ENCODE measurements around the gene KLHL29.

Gene KLHL29

GRCh38 chr2:23584054-23584745 is 199.2 kb downstream of the KLHL29 start:
- no peak overlapping the region for H3K27ac ChIP-seq
- no peak overlapping the region for H3K9ac ChIP-seq
- H3K4me2 ChIP-seq, result no peak overlapping the region

GRCh38 chr2:23585273-23586170 is 200.5 kb downstream of the KLHL29 start:
- no peak overlapping the region for H3K9ac ChIP-seq
- peaks cover 0 to 24% (median 4%) of the 10 kb centered on the region in 10 experiments; a peak in 13 of 20 replicates for H3K4me1 ChIP-seq
- H3K27me3 ChIP-seq, result peaks cover 0 to 5% (median 0%) of the 10 kb centered on the region in 11 experiments; a peak in 5 of 22 replicates
- H4K20me1 ChIP-seq, result peaks cover 0 to 7% (median 0%) of the 10 kb centered on the region in 11 experiments; a peak in 4 of 22 replicates
- H3K9me3 ChIP-seq (replicated peaks in 1 of 11), result no peaks in the 10 kb centered on the region
- no peak overlapping the region for H3K4me2 ChIP-seq
- no peak for TF ChIP-seq Cebpa-rat (IDR thresholded peaks at IDR 0.05)
- no peaks in the 10 kb centered on the region for H3K36me3 ChIP-seq
- no peak overlapping the region for H3K27ac ChIP-seq
- H3K4me3 ChIP-seq, result no peak overlapping the region

More at GRCh38 chr2:23584054-23584745, 199.2 kb downstream of the KLHL29 start:
- H3K36me3 ChIP-seq, result no peaks in the 10 kb centered on the region
- peaks cover 0 to under 1% (median 0%) of the 10 kb centered on the region in 11 experiments; a peak in 2 of 22 replicates for H4K20me1 ChIP-seq
- H3K4me1 ChIP-seq, result peaks cover 0 to 17% (median 0%) of the 10 kb centered on the region in 10 experiments; a peak in 5 of 20 replicates
- H3K9me3 ChIP-seq (replicated peaks in 1 of 11), result no peaks in the 10 kb centered on the region
- TF ChIP-seq Cebpa-rat (IDR thresholded peaks at IDR 0.05), result no peak
- no peak overlapping the region for H3K4me3 ChIP-seq
- peaks cover 0 to 5% (median 0%) of the 10 kb centered on the region in 11 experiments; a peak in 5 of 22 replicates for H3K27me3 ChIP-seq

- H3K36me3 ChIP-seq, result no peaks in the 10 kb centered on the region
- H4K20me1 ChIP-seq, result peaks cover 0 to 8% (median 0%) of the 10 kb centered on the region in 11 experiments; a peak in 5 of 22 replicates
- H3K27me3 ChIP-seq, result peaks cover 0 to 12% (median 0%) of the 10 kb centered on the region in 11 experiments; a peak in 6 of 22 replicates
- H3K27ac ChIP-seq, result no peak overlapping the region
- H3K4me3 ChIP-seq, result no peak overlapping the region
- no peak overlapping the region for H3K4me2 ChIP-seq
- TF ChIP-seq Cebpa-rat (IDR thresholded peaks at IDR 0.05), result no peak
- H3K9me3 ChIP-seq (replicated peaks in 1 of 11), result no peaks in the 10 kb centered on the region
- peaks cover 0 to 38% (median 17%) of the 10 kb centered on the region in 10 experiments; a peak in 13 of 20 replicates for H3K4me1 ChIP-seq
- no peak overlapping the region for H3K9ac ChIP-seq
These were observed 201.8 kb downstream of the KLHL29 start for GRCh38 chr2:23586741-23587306.

GRCh38 chr2:23587341-23587880 is 202.4 kb downstream of the KLHL29 start:
- Histone ChIP-seq H4K20me1 (peaks cover 0 to 14% (median 0%) of the 10 kb centered on the region in 11 experiments; a peak in 6 of 22 replicates), H3K4me2 (no peak overlapping the region), H3K27me3 (peaks cover 0 to 15% (median 3%) of the 10 kb centered on the region in 11 experiments; a peak in 6 of 22 replicates), H3K36me3 (no peaks in the 10 kb centered on the region), H3K9me3 (replicated peaks in 1 of 11) (no peaks in the 10 kb centered on the region), H3K4me1 (peaks cover 0 to 41% (median 23%) of the 10 kb centered on the region in 10 experiments; a peak in 13 of 20 replicates), H3K4me3 (no peak overlapping the region), H3K27ac (no peak overlapping the region), H3K9ac (no peak overlapping the region)
- TF ChIP-seq Cebpa-rat (IDR thresholded peaks at IDR 0.05), result no peak

GRCh38 chr2:23588106-23588505 is 203.1 kb downstream of the KLHL29 start:
- H3K9ac ChIP-seq, result no peak overlapping the region
- peaks cover 0 to 41% (median 23%) of the 10 kb centered on the region in 10 experiments; a peak in 13 of 20 replicates for H3K4me1 ChIP-seq
- H3K27ac ChIP-seq, result no peak overlapping the region
- no peak for TF ChIP-seq Cebpa-rat (IDR thresholded peaks at IDR 0.05)
- no peaks in the 10 kb centered on the region for H3K36me3 ChIP-seq
- no peaks in the 10 kb centered on the region for H3K9me3 ChIP-seq (replicated peaks in 1 of 11)
- H3K27me3 ChIP-seq, result peaks cover 0 to 15% (median 3%) of the 10 kb centered on the region in 11 experiments; a peak in 6 of 22 replicates
- H4K20me1 ChIP-seq, result peaks cover 0 to 14% (median 0%) of the 10 kb centered on the region in 11 experiments; a peak in 6 of 22 replicates
- no peak overlapping the region for H3K4me3 ChIP-seq
- H3K4me2 ChIP-seq, result peak overlapping the region in 2 of 11 experiments; percentile 0 to 10; a peak in 1 of 22 replicates

- TF ChIP-seq Cebpa-rat (IDR thresholded peaks at IDR 0.05), result no peak
- Histone ChIP-seq H3K27me3 (peaks cover 0 to 11% (median 3%) of the 10 kb centered on the region in 11 experiments; a peak in 6 of 22 replicates), H3K9ac (no peak overlapping the region), H3K4me1 (peaks cover 0 to 41% (median 23%) of the 10 kb centered on the region in 10 experiments; a peak in 13 of 20 replicates), H3K4me3 (no peak overlapping the region), H3K9me3 (replicated peaks in 1 of 11) (no peaks in the 10 kb centered on the region), H3K27ac (no peak overlapping the region), H3K4me2 (peak overlapping the region in 2 of 11 experiments; percentile 0 to 10; a peak in 2 of 22 replicates), H3K36me3 (no peaks in the 10 kb centered on the region), H4K20me1 (peaks cover 0 to 14% (median 0%) of the 10 kb centered on the region in 11 experiments; a peak in 6 of 22 replicates)
These were observed 203.7 kb downstream of the KLHL29 start for GRCh38 chr2:23588508-23589201.

GRCh38 chr2:23589220-23589647 is 204.3 kb downstream of the KLHL29 start:
- peaks cover 0 to 14% (median 0%) of the 10 kb centered on the region in 11 experiments; a peak in 7 of 22 replicates for H4K20me1 ChIP-seq
- no peak overlapping the region for H3K4me3 ChIP-seq
- H3K27ac ChIP-seq, result no peak overlapping the region
- H3K9ac ChIP-seq, result no peak overlapping the region
- H3K36me3 ChIP-seq, result no peaks in the 10 kb centered on the region
- peaks cover 0 to 10% (median under 1%) of the 10 kb centered on the region in 11 experiments; a peak in 6 of 22 replicates for H3K27me3 ChIP-seq
- TF ChIP-seq Cebpa-rat (IDR thresholded peaks at IDR 0.05), result no peak
- peaks cover 0 to 41% (median 23%) of the 10 kb centered on the region in 10 experiments; a peak in 13 of 20 replicates for H3K4me1 ChIP-seq
- no peaks in the 10 kb centered on the region for H3K9me3 ChIP-seq (replicated peaks in 1 of 11)
- H3K4me2 ChIP-seq, result no peak overlapping the region

All from BLaER1 treated with 17β-estradiol and CSF1 and Interleukin-3, amounts not matched to agents 10 nM and 100 nM (cell line).